Activated CD4-positive, alpha-beta T cell treated with anti-CD3 and anti-CD28 coated beads, Interleukin-10, Interleukin-2, amounts not matched to agents 100 ng/mL and 50 ng/mL, durations not matched to agents 16 hours and 8 hours (primary cell): ENCODE results near the gene UST.
A peak's percentile ranks its signal among the peaks of the same experiment; 100 is the strongest.
"Not testable (repeated sequence)": the region's sequence is repeated elsewhere in the genome, so short reads cannot be mapped to it uniquely, and the experiment has no call there.

Experiments
- DNase-seq: peaks from one replicate; pipeline ENCODE4 v3.0.0-alpha.2; 2020

Gene UST

DNA sequence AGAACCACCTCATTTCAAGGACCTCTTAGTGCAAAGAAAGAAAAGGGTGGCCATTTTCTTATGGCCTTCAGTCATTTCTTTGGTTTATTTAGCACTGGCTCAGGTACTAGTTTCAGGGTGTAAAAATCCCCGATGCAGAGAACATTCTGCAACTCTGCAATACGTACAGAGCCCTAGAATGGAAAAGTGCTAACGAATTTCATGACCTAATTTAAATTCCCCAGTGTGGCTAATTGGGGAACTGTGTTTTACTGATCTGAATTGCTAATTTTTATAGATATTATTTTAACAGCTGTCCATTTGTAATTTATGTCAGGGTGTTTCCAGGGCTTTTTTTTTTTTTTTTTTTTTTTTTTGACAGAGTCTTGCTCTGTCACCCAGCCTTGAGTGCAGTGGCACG, 160.7 kb downstream of the UST start:
- no peak for DNase-seq

DNA sequence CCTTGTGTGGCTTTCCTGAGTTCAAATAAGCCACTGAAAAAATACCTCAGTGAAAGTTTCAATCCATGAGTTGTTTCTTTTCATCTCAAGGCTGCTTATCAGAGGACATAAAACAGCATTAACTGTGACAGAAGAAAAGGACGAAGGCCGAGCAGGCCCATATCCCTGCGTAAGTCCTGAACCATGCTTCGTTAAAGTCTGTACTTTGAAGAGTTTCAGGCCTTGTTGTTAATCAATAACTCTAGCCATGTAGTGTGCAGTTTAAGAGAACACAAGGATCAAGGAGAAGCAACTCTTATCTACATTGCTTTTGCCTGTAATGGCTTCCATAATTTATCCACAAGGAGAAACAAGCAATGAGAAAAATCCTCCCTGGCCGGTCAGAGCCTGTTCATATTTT, 165.4 kb downstream of the UST start:
- no peak for DNase-seq

DNA sequence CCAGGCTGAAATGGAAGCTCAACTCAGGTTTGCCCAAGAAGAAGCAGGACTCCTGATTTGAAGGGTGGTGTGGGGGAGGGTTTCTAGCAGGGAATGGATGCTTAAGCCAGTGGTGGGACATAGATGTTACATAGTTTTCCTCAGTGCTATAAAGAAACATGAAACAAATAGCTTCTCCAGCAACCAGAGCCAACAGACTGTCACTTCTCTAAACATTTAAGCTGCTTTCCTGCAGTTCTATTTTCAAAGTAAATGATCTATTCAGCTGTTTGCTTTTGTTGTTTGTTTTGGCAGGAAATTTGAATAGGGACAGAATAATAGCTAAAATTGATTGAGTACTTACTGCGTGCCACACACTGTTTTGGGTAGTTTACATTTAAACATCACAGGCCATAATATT, 169.0 kb downstream of the UST start:
- DNase-seq, result no peak

DNA sequence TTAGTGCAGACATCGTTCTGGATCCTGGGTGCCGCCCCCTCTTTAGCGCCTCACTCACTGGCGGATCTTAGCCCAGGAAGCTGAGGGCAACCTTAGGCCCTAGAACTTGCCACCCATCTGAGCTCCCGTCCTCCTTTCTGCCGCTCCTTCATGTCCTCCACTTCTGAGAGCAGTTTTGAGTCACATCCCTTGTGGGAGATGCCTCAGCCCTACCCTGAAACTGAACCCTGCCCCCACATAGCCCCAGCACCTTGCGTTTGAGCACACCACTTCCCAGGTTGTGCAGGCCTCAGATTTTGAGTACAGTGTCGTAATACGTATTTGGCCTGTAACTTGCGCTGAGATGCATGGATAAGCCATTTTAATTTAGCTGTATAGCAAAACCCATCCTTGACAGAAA, 169.7 kb downstream of the UST start:
- DNase-seq, result not testable (repeated sequence)

DNA sequence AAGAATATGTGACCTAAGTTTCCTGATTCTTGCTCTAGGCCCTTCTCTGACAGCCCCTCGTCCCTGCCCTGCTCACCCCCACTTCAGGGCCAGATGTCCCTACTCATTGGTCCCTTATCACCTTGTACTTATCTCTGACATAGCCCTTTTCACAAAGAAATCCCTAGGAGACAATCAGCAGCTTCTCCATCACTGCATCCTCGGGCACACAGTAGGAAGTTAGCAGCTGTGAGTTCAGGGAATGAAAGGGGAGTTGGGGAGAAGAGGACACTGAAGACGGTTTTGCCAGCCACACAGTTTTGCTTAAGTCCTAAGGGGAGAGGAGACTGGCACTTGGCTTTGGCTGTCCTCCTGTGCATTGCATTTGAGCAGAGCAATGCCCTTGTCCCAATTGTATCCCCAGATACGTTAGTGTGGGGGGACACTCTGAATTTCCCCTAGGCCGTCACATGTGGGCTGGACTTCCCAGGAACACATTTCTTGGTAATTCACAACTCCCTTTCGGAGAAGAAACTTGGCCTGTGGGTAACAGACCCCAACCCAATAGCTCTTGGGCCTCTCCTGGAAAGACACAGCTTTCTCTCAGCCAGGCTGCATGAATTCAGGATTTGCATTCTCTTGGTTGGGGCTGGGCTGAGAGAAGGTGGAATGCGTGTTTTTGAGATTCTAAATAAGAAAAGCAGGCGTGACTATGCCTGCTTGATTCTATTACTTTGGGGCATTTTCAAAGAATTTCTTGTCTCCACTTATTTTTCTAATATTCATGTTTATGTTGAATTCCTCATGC, 177.6 kb downstream of the UST start:
- DNase-seq, result no peak

DNA sequence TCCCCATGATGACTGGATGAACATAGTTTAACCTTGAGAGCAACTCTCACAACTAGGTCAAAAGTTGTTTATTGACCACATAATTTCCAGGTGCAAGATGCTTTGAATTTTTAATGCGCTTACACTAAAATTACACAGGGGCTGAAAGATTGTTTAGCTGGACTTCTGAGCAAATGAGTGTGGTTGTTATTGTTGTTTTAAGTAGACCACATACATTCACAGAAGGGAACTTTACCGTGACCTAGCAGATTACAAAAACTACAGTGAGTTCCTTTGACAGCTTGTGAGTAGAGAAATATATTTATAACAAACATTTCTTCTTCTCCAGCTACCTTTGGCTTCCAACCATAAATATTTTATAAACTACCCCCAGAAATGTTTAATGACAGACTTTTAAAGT, 178.9 kb downstream of the UST start:
- DNase-seq, result no peak

DNA sequence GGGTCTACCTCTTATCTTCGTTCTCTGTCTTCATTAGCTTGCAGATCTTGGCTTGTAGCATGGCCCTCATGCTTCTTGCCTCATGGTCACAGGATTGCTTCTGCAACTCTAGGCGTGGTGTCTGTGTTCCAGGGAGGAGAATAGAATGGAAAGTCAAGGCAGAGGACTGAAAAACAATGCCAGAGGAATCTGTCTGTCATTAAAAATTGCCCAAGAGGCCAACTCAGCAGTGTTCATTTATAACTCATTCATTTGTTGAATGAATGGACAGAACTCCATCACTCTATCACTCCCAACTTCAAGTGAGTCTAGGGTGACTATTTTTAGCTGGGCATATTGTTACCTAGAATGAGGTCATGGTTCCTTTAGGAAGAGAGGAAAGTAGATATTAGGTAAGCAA, 179.6 kb downstream of the UST start:
- no peak for DNase-seq

DNA sequence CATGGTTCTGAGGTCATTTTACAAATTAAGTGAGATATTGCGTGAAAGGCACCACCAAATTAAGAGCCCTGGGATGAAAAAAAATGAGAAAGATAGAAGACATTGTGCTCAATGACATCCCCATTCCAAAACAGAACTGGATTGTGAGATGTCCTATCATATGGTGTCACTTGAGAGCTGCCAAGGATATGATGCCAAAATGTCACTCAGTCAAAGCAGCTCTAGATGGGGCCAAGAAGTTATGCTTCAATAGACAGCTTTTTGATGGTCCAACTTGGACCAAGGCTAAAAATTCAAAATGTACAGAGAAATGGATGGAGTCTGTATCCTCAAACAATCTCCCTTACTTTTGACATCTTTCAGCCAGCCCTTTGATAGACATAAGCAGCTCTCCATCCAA, 180.8 kb downstream of the UST start:
- DNase-seq, result no peak

DNA sequence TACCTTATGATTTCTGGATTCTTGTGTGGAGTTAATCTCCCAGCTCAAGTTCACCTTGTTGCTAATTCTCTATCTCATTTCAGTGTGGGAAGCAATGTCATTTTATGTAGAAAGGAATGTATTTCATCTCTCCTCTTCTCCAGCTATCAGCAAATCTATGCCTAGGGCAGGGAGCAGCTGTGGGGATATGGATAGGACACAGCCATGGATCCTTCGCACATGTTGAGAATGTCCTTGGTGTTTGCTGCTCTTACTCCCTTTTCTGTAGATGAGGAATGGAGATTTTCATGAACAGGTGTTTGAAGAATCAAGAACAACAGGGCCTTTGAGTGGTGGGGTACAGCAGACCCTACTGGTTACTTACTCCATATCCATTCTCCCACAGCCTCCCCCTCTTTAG, 182.0 kb downstream of the UST start:
- DNase-seq, result no peak

DNA sequence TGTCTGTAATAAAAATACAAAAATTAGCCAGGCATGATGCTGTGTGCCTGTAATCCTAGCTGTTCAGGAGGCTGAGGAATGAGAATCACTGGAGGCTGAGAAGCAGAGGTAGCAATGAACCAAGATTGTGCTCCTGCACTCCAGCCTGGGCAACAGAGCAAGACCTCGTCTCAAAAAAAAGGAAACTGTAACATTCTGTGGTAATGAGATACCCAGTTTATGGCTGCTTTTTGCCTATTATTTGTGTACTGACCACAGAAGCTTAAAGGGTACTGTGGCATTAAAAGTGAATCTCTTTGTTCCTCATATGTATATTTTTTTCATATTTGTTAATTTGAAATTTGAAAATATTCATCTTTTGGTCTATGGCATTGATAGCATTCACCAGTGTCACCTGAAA, 185.4 kb downstream of the UST start:
- no peak for DNase-seq

DNA sequence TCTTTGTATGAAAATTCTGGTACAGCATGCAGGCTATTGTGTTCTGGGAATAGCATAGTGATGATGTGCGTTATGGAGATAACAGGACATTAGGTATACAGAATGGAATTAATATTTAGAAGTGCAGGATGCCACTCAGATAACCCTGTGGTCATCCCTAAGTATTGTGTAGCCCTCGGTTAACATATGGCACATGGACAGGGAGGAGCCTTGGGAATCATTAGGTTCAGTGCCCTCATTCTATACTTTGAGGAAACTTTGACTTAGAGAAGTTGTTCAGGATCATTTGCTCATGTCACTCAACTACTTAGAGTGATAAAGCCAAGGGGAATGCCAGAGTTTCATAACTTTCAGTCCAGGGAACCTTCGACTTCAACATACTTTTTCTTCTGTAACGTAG, 185.9 kb downstream of the UST start:
- no peak for DNase-seq

DNA sequence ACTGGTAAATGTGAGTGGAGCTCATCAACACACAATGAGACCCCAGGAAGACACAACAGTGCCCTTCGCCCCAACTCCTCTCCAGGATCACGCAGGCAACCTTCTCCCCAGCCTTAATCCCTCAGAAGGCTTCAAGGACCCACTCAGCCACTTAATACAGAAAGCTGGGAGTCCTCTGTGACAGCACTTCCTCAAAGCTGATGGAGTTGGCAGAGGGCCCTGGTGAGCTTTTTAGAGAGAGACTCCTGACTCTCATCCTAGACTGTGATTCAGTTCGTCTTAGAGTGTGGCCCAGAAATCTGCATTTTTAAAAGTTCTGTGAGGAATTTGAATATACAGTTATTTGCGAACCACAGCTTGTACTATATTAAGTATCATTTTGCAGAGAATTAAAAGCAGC, 187.7 kb downstream of the UST start:
- no peak for DNase-seq

DNA sequence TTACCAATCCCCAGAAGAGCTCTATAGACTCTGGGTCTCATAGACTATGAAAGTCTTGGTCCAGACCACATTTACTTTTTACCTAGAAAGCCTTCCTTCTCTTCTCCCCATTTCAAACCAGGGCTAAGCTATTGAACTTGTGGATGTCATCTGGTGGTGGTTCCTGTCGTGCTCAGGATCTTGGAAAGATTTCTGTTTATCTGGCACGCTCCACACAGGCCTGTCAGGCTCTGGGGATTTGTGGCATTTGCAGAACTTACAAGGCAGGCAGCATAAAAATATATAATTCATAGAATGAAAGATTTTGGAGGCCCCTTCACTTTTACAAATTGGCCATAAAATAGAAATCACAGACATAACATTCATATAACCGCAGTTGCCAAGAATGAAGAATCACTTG, 188.1 kb downstream of the UST start:
- DNase-seq, result no peak

DNA sequence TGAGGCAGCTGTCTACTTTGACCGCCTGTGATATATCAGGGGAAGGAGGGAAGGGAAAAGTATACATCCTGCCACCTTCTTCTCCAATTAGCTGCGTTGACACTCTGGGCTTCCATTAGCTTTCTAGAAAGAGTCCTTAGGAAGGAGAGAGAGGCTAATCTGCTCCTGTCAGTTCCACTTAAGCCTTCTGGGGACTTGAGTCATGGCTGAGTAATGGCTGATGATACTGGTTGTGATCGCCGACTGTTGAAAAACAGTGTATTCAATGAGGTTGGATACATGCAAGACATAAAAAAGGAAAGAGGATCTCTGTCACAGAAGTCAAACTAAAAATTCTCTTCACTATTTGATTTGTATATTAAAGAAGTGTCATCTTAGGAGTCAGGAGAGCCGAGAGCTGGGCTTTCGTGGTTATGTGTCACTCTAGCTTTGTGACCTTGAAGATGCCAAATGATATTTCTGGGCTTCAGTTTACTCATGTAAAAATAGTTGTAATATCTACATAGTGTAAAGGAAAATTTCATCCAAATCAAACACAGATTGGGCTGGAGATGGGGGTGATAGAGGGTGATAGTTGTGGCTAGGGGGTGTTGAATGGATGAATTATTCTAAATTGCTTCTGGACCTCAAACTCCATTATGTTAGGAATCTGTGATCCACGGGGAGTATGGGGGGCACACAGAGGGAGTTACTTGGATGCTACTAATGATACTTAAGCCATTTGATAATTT, 189.0 kb downstream of the UST start:
- no peak for DNase-seq

DNA sequence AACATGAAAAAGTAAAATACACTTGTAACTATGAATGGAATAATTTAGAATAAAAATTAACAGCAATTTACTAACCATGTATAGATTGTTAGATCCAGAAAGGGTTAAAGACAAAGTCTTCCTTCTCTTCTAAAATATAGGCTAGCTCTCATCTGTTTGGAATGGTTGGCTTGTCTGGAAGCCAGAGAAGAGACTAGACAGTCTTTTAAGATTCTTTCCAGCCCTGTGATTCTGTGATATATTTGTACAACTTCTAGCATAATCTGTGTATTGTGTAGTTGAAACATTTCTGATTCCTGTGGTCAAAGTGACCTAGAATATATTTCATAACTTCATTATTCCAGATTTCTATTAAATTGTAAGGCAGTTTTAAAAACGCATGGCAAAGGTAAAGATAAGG, 196.6 kb downstream of the UST start:
- DNase-seq, result no peak

DNA sequence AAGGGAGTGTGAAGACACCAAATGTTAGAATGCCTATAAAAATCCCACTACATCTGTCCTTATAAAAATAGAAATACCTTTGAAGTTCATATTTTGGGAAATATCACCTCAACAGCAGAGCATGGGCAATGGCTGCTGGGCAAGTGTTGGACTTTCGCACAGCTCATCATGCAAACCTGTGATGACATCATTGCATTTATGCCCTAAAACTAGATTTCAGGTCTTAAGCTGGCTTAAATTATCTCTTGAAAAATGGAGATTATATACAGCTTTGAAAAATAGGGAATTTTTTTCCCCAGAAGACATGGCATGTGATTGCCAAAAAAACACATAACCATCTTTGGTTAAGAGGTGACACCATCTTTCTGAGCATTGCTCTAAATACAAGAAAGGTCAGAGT, 197.8 kb downstream of the UST start:
- DNase-seq, result no peak

DNA sequence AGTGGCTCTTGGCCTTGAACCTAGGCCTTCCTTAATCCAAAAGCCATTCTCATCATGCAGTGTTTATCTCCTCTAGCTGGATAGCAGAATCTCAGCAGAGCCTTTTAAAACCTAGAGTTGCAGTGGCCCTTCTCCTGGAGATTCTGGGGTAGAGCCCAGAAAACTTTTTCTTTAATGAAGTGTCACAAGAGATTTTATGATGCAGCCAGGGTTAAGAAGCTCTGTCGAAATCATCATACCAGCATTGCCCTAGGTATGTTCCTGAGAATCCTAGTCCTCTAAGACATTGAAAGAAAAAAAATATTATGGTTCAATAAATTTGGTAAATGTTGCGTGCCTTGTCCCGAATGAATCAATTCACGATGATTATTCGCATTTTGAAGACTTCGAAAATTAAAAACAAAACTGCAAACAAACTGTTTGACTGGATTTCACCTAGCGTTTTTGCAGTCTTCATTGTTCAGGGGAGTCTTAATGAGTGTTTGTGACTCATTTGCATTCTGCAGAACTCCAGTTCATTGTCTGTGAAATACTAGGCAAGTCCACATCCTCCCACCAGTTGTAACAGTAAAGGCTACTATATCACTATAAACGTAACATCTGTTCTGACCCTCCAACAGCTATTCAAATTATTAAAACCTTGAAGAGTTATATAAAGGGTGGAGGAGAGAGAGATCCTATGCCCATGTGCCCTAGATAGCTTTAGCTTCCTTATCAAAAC, 198.6 kb downstream of the UST start:
- DNase-seq, result peak; percentile 30

DNA sequence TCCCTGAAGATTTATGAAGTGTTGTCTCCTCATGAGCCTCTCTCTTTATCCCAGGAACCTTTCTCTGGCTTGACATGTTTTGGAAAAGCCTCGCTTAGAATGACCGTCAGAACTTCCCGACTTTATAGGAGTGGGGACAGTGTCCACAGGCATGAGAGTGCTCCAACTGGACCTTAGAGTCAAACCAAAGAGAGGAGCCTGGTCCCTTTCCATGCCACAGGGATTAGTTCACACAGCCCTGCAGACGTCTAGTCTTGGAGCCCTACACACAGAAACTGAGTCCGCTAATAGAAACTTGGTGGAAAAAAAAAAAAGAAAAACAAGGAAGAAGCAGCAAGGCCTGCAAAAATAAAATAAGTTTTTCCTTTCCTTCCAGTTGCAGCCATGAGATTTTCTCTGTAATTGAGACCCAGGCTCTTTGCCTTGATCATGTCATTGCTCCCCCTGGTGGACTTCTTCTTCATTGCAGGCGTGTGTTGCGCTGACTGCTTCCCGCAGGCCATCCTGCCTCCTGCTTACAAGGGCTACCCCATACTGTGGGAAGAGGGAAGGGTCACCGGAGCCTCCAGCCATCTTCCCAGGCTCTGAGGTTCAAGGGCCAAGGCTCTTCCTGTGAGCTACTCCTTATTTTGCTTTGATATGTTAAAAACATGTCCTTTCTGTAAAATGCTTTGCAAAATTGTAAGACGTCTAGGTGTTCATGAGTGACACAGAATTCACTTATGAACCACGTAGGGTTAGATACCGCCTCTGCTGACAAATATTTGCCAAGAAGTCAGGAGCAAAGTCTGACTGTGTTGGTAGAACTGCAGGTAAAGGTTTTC, 201.0 kb downstream of the UST start:
- DNase-seq, result peak; percentile 80

DNA sequence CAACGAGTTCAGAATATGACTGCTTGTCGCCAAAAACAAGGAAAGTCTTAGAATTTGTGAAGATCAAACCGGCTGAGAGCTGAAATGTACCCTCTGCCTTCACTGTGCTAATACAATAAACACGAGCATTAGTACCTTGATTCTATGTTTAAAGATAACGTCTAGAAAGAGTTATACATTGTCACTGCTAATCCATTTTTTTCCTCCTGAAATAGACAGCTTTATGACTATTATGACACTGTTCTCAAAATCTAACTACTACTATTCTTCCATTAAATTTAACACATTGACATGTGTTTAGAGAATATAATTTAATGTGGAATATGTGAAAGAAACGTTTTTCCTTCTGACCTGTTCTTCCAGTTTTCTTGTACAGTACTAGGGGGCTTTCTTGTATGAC, 204.8 kb downstream of the UST start:
- DNase-seq, result no peak

DNA sequence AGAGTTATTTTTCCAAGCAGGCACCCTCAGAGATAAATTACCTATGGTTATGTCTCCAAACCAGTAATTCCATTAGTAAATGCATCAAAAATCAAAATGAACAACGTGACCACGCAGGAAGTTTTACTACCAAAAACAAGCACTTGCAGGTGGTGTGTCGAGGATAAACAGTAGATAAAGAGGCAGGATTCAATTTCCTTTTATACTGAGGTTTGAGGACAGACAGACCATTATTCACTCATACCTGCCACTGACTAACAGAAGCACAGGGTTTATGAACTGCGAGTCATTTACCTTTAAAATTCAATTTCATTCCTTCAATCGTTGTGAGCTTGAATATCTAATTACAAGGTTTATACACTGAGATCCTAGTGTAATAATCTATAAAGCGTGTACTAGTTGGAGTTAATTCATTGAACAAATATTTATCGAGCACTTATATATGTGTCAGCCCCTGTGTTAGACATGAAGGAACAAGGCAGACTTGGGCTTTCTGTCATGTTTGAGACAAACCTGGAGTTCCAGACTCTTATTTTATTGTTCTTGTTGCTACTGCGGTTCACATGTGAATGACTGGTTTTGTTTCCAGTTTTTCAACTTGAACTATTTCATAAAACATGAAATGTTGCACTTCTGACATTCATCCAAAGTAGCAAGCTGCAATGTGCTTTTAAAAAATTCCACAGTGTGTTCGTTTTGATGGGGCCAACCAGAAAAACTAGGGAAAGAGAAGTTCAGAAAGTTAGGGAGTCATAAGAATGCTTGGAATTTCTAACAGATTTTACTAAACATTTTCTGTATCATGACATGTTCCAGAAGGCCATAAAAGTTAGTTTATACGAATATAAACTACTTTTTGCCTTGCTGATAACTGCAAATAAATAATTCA, 205.6 kb downstream of the UST start:
- no peak for DNase-seq

DNA sequence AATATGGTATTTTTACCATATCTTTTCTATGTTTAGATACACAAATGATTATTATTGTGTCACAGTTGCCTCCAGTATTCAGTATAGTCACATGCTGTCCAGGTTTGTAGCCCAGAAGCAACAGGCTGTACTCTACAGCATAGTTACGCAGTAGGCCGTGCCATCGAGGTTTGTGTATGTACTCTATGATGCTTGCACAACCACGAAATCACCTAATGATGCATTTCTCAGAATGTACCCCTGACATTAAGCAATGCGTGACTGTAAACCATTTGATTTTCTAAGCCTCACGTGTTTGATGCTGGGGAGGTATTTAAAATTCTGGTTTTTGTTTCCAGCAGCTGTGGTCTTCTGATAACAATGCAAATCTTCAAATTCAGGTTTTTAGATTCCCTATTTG, 207.6 kb downstream of the UST start:
- no peak for DNase-seq

DNA sequence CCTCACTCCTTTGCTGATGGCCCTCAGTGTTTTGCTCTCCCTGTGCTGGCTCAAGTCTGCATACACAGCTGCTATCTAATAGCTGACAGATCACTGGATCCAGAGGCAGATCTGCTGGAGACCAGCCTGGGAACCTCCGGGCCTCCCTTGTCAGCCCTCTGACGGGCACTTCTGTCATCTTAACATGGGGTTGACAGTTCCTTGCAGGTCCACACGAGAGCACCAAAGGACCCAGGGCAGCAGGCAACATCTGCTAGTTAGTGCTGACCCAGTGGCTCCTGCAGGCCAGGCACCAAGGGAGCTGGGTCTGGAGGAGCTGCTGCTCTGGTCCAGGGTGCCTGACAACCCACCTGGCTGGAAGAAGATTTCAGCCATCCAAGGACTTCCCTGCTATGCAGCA, 208.1 kb downstream of the UST start:
- no peak for DNase-seq
